DND-41 (cell line): ENCODE results near the gene FTO.

ENCODE experiments used
- ATAC-seq: fragments of 200-7000 bp; cut with Tn5 transposase; 3 replicates; pipeline ENCODE4 v1.9.1; 2021; ENCODE audit warnings: low read depth; ENCODE audit not compliant: insufficient read depth
- DNase-seq: peaks from one replicate; pipeline ENCODE4 v3.0.0-alpha.2; 2020
- H2AFZ ChIP-seq: 2 replicates; pipeline ENCODE4 v1.6.0; 2012; ENCODE audit warnings: low read depth, low read length
- H3K27ac ChIP-seq: 2 replicates; pipeline ENCODE4 v1.5.1; 2012; ENCODE audit warnings: low read length, inconsistent platforms
- H3K27me3 ChIP-seq: fragments of 200-600 bp; sonication (generic); 2 replicates; pipeline ENCODE4 v1.6.0; 2012; ENCODE audit warnings: low read length, mild to moderate bottlenecking, inconsistent platforms; ENCODE audit not compliant: insufficient read depth, poor library complexity
- H3K36me3 ChIP-seq: 2 replicates; pipeline ENCODE4 v1.5.1; 2012; ENCODE audit warnings: low read length, inconsistent platforms; ENCODE audit not compliant: insufficient read depth
- H3K4me1 ChIP-seq: 2 replicates; pipeline ENCODE4 v1.5.1; 2012; ENCODE audit warnings: mild to moderate bottlenecking, low read length; ENCODE audit not compliant: insufficient read depth
- H3K4me2 ChIP-seq: 2 replicates; pipeline ENCODE4 v1.6.0; 2012; ENCODE audit warnings: mild to moderate bottlenecking, moderate library complexity, low read length, inconsistent platforms; ENCODE audit not compliant: insufficient read depth
- H3K4me3 ChIP-seq, 2 experiments: fragments of 200-600 bp in 1 of 2; shearing (Covaris generic) in 1 of 2; 2 replicates each; pipeline ENCODE4 v1.5.1; 2012 to 2016; ENCODE audit warnings: inconsistent platforms in 2 of 2, low read length in 2 of 2, mild to moderate bottlenecking in 2 of 2, low read depth in 1 of 2, moderate library complexity in 1 of 2
- H3K79me2 ChIP-seq: 2 replicates; pipeline ENCODE4 v1.6.0; 2012; ENCODE audit warnings: low read length, inconsistent platforms; ENCODE audit not compliant: insufficient read depth
- H3K9ac ChIP-seq: 2 replicates; pipeline ENCODE4 v1.6.0; 2012; ENCODE audit warnings: low read depth, mild to moderate bottlenecking, inconsistent platforms, low read length, moderate library complexity
- H3K9me3 ChIP-seq: 2 replicates; pipeline ENCODE4 v1.5.1; 2012; ENCODE audit warnings: low read length, moderate library complexity, mild to moderate bottlenecking, inconsistent platforms; ENCODE audit not compliant: insufficient read depth, severe bottlenecking
- H4K20me1 ChIP-seq: 2 replicates; pipeline ENCODE4 v1.6.0; 2012; ENCODE audit warnings: low read length; ENCODE audit not compliant: insufficient read depth
- CTCF ChIP-seq: IDR thresholded peaks from 2 replicates; pipeline ENCODE4 v1.5.1; 2012; ENCODE audit warnings: borderline replicate concordance, low read length, moderate library complexity, mild to moderate bottlenecking; ENCODE audit not compliant: poor library complexity, severe bottlenecking; ENCODE audit errors: extremely low read depth
- EZH2 ChIP-seq: IDR thresholded peaks from 3 replicates; pipeline ENCODE4 v1.6.1; 2012; ENCODE audit warnings: borderline replicate concordance, low read depth, mild to moderate bottlenecking, moderate library complexity, low read length, inconsistent platforms; ENCODE audit not compliant: severe bottlenecking

The FTO gene

GRCh38 chr16:54159490-54160080, 455.6 kb downstream of the FTO start:
- TF ChIP-seq EZH2 (no peak), CTCF (no peak)
- Histone ChIP-seq H4K20me1 (no peaks in the 10 kb centered on the region), H3K4me2 (no peak overlapping the region), H2AFZ (no peak overlapping the region), H3K9me3 (no peaks in the 10 kb centered on the region), H3K9ac (no peak overlapping the region), H3K4me3 (no peak overlapping the region), H3K4me1 (peaks cover 17% of the 10 kb centered on the region), H3K27me3 (no peaks in the 10 kb centered on the region), H3K79me2 (no peaks in the 10 kb centered on the region), H3K27ac (no peak overlapping the region), H3K36me3 (no peaks in the 10 kb centered on the region)
- no peak for DNase-seq
- no peak for ATAC-seq

- no peak overlapping the region for H3K4me2 ChIP-seq
- H2AFZ ChIP-seq, result no peak overlapping the region
- H3K4me3 ChIP-seq, result no peak overlapping the region
- H3K9ac ChIP-seq, result no peak overlapping the region
- DNase-seq (no peak), ATAC-seq (no peak)
- no peaks in the 10 kb centered on the region for H3K27me3 ChIP-seq
- TF ChIP-seq CTCF (no peak), EZH2 (no peak)
- H3K9me3 ChIP-seq, result no peaks in the 10 kb centered on the region
- H3K79me2 ChIP-seq, result no peaks in the 10 kb centered on the region
- peaks cover 21% of the 10 kb centered on the region for H3K4me1 ChIP-seq
- no peak overlapping the region for H3K27ac ChIP-seq
- H3K36me3 ChIP-seq, result no peaks in the 10 kb centered on the region
- H4K20me1 ChIP-seq, result no peaks in the 10 kb centered on the region
These were observed 456.4 kb downstream of the FTO start for GRCh38 chr16:54160252-54160860.

GRCh38 chr16:54160939-54161897, 457.3 kb downstream of the FTO start:
- H3K9ac ChIP-seq, result no peak overlapping the region
- H3K4me1 ChIP-seq, result peaks cover 17% of the 10 kb centered on the region
- peak overlapping the region; percentile 0; the same call in 1 of the 2 replicates for H2AFZ ChIP-seq
- TF ChIP-seq CTCF (no peak), EZH2 (no peak)
- no peaks in the 10 kb centered on the region for H3K9me3 ChIP-seq
- H4K20me1 ChIP-seq, result no peaks in the 10 kb centered on the region
- no peak overlapping the region for H3K4me3 ChIP-seq
- ATAC-seq (peak; percentile 71), DNase-seq (peak; percentile 46)
- H3K79me2 ChIP-seq, result no peaks in the 10 kb centered on the region
- no peaks in the 10 kb centered on the region for H3K27me3 ChIP-seq
- no peaks in the 10 kb centered on the region for H3K36me3 ChIP-seq
- no peak overlapping the region for H3K4me2 ChIP-seq
- no peak overlapping the region for H3K27ac ChIP-seq
